ENCODE data around the gene STRA6.

STRA6 gene

GRCh38 chr15:74226761-74227540 is 24.4 kb upstream of the STRA6 start:
- no peak for DNase-seq

DNA sequence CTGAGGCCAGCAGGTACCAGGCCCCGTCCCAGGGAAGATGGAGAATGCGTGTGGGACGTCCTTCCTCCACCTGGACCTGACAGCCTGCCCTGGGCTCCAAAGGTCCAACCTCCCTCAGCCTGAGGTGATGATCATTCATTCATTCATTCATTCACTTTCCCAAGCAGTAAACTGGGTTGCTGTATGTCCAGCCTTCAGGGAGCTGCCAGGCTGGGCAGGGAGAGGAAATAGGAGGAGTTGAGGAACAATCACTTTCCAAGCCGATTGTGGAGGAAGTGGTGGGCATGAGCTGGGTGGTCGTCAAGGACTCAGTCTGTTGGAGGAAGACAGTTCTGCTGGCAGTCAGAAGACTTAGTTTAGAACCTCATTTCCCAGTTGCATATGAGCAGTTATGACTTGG is 23.3 kb upstream of the STRA6 start:
- no peak for DNase-seq

DNA sequence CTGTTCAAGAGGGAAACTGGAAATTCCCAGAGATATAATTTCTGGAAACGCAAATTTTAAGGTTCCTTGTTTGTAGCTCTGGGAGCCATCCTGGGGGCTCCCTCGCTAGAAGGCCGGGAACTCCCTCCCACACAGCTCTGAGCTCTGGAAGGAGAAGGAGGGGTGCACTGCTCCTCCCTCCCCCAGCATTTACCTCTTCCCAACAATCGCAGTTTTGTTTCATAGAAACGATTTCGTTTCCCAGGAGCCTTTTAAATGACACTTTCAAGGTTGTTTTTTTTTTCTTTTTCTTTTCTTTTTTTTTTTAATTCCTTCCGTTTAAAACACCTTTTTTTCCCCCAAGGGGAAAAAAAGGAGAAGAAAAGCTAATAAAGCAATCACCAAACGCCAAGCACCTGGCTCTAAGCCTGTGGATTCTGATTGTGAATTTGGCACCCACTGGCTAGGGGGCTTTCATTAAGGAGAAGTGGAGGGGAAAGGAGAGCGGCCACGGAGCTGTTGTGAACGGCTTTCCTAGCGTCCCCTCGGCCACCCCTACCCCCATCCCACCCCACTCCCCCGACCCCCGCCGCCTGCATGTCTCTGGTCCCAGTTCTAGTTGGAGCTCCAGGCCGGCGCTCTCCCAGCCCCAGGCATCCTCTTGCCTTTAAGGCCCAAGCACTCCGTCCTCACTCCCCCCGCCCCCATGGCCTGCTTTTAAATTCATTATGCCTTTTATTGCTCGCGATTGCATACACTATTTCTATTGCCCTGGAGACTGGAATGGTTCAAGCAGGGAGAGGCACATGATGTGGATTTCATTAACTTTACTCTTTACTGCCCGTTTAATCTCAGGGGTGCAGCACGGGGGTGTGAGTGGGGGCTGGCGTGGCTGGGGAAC is 19.9 kb upstream of the STRA6 start:
- no peak for DNase-seq

DNA sequence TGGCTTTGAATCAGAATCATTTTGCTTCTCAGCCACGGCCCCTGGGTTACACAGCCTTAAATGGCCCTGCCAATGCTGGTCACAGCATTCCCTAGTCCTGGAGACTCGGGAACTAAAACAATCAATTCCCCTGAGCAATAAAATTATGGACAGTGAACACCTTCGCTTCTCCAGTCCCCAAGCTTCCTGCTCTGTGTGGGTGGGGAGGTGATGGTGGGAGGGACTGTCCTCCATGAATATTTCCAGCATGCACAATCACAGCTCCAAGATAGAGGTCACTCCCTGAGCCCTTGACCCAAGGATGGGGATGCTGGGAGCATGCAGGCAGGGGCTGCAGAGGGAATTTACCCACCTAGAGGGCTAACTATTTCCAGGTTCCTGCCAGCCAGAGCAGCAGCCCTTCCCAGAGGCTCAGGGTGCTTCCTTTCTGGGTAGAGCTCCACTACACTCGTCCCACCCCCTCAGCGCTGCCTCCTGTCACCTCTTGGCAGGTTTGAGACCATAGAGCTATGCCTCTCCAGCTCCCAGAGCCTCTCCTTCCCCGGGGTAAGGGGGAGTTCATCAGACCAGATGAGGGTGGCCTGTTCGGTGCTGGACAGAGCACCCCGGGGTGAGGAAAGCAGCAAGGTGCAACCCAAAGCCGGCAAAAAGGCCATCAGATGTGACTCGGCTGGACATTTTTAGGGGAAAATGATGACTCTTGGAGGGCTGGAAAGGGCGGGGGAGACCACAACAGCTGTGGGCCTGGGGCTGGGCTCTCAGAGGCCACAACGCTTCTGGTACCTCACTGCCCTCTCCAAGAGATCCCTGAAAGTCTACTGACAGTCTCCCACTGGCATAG is 19.0 kb upstream of the STRA6 start:
- no peak for DNase-seq

DNA sequence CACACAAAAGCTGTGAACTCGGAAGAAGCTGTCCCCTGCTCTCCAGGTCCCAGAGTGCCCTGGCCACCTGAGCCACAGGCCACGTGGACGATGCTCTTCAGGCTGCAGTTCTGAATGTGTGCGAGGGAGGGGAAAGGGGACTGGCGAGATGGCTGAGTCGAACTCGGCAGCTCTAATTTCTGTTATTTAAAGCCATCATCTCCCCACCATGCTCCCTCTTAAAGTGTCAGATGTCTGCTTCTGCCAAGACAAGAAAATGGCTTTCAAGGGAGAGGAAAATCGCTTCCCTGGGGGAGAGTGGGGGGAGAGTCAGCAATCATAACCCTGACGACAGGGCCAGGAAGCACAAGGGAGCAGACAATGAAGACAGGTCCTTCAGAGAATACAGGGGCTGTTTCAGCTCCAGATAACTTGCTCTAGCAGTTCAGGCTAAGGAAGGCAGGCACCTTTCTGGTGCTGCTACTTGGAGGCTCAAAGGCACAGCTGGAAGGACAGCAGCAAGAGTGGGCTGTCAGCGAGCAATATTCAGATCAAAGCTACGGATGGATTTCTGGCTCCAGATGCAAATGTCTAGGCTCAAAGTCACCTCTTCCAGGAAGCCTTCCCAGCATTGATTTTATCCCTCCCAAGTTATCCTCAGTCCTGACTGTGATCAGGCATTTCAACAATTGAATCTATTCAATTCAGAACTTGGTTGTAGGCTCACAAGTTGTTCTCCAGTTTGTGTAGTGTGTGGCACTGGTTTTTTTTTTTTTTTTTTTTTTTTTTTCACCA is 18.1 kb upstream of the STRA6 start:
- no peak for DNase-seq

DNA sequence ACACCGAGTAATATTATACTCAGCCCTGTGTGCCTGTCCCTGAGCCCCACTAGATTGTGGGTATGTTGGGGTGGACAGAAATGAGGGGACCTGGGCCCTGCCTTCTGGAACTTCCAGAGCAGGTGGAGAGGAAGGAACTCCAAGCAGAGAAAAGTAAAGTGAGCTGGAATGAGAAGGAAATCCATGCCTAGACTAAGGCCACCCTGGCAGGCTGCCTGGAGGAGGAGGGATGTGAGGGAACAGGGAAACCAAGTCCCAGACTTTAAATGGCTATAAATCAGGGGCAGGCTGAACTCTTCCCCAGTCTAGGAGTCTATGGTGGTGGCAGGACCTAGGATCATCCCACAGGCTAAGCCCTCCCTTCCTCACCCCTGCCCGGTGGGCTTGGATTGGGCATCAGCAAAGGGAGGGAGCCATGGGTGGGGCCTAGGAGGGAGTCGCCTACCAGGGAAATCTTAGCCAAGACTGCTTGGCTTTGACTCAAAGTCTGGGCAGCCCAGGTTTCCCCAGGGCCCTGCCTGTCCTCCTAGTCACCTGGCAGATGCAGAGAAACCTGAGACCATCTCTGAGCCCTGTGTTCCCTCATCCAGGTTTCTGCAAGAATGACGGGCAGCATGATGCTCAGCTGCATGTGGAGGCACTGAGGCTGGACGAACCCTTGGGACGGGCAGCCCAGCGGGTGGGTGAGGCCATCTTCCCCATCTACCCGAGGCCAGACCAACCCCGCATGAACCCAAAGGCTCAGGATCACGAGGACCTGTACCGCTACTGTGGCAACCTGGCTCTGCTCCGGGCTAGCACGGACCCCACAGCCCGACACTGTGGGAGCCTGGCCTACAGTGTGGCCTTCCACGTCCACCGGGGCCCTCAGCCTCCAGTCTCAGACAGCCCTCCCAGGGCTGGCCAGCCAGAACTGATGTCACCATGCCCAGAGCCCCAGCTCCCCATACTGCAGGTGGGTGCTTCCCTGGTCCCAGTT is 15.6 kb upstream of the STRA6 start:
- no peak for DNase-seq

DNA sequence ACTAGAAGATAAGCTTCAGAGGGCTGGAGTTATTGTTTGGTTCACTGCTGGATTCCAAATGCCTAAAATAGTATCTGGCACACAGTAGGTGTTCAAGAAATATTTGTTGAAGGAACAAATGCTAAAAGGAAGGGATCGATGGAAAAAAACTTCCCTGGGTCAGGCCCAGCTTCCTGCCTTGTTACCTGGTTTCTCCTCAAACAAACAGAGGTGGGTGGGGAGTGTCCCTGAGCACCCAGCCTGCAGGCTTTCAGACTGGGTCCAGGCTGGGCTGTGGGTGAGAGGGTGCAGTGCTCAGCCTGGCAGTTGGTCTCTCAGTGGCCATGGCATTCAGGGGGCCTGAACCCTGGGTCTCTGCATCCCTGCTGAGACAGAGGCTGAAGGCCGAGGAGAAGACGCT is 14.4 kb upstream of the STRA6 start:
- no peak for DNase-seq

- DNase-seq, result no peak
These were observed 13.4 kb upstream of the STRA6 start for GRCh38 chr15:74215958-74216357.

- no peak for DNase-seq
These were observed 11.9 kb upstream of the STRA6 start for GRCh38 chr15:74214324-74215021.

DNA sequence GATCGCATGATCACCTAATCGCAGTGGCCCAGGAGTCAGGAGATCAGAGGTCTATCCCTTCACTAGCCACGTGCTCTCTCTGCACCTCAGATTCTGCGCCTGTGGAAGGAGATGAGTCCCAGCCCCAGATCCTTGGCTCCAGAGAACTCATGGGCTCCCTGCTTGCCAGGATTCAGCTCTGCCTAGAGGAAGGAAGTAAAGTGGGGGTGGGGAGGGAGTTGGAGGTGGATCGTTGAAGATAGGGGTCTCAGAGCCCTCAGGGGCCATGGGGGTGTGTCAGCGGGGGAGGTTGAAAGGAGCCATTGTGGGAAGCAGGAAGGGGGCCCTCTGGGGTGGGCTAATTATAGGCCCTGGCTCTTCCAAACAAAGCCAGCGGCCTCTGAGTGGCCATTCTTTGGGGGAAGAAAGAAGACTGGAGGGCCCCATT is 11.3 kb upstream of the STRA6 start:
- DNase-seq, result no peak

DNA sequence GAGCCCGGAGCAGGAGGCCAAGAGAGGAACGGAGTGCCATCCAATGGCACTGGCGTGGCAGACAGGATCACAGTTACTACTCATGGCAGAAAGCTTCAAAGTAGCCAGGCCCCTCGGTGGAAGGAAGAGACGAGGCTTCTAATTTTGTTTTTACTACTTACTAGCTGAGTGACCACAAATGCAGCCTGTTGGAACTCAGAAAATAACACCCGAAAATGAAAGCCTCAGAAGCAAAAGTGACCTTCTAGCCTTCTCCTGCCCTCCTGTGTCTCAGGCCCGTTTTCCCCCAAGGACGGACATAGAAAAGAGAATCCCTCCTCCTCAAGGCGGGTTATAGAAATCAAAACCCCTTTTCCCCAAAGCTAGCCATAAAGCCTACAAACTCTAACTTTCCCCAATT is 9.9 kb upstream of the STRA6 start:
- no peak for DNase-seq

- no peak for DNase-seq
These were observed 9.1 kb upstream of the STRA6 start for GRCh38 chr15:74211656-74212055.

- no peak for DNase-seq
These were observed 8.1 kb upstream of the STRA6 start for GRCh38 chr15:74210729-74211128.

DNA sequence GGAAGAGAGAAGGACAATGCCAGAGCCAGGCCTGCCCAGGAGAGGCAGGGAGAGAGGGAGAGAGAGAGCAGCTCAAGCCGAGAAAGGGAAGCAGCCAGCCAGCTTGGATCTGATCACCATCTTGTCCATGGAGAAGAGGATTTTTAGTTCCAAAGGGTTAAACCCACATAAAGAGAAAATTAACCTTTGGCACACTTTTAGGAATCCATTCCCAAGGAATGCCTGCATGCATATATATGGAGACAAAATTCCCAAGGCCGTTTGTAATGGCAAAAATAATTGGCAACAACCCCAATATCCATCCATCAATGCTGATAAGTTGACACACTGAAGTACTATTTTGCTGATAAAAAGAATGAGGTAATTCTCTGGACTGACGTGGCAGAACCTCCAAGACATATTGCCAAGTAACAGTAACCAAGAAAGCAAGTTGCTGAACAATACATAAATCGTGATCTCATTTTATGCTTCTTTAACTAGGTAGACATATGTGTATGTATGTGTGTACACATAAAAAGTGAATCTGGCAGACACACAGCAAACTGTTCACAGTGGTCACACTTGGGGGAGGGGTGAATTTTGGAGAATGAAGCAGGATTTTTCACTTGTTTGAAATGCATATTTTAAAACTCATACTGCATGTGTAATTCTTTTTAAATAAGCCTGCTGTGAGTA is 7.5 kb upstream of the STRA6 start:
- no peak for DNase-seq

DNA sequence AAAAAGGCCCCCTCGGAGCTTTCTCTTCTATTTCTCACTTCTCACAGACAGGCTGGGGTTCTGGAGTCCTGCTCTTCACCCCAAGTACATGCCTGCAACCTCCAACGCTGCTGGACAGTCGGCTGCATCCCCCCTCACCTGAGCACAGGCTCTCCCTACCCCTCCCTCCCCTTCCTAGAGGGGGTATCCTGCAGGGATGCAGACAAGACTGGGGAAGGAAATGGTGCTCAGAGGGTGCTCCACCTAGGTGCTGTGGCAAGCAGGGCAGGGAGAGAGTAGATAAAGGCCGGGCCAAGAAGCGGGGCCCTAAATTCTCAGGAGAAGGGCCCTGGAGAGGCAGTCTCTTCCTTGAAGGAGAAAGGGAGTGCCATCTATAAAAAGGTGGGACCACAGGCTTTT is 7.0 kb upstream of the STRA6 start:
- DNase-seq, result no peak

DNA sequence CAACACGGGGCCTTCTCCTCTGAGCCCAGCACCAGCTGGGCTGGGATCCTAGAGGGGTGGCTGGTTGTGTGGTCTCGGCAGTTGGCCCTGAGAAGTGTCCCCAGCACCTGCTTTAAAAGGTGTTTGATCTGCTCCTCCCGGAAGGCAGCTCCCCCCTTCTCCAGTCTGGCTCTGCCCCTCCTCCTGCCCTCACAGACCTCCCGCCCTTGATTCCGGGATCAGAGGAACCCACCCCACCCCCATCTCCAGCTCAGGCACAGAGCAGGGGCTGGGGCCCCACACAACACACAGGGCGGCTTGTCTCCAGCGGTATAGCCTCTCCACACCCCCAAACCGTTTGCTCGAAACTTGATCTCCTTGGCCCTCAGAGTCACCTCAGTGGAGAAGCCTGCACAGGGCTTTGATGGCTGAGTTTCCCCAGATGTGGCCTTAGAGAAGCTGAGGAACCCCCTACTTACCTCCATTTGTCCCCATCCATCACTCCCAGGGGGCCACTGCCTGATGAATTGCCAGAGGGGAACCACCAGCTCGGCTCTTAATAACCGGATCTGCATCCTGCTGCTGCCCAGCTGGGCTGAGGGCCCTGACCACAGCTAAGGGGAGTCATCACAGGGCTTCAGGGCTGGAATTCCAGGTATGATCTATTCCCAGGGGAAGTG is 6.4 kb upstream of the STRA6 start:
- no peak for DNase-seq

DNA sequence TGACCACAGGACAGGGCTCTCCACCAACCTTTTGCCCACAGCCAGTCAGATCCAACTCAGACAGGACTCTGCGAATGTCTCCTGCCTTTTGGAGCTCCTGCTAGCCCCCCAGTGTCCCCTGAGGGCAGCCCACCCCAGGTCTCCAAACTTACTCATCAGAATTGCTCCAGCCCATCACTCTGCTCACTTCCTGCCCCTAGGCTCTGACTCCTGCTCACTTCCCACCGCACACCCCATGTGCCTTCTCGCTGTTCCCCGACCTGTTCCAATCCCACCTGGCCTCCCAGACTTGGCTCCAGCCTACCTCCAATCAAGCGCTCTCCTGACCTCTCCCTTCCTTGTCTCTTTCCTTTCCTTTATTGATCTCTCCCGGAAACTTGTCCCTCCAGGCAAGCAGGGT is 5.9 kb upstream of the STRA6 start:
- no peak for DNase-seq

DNA sequence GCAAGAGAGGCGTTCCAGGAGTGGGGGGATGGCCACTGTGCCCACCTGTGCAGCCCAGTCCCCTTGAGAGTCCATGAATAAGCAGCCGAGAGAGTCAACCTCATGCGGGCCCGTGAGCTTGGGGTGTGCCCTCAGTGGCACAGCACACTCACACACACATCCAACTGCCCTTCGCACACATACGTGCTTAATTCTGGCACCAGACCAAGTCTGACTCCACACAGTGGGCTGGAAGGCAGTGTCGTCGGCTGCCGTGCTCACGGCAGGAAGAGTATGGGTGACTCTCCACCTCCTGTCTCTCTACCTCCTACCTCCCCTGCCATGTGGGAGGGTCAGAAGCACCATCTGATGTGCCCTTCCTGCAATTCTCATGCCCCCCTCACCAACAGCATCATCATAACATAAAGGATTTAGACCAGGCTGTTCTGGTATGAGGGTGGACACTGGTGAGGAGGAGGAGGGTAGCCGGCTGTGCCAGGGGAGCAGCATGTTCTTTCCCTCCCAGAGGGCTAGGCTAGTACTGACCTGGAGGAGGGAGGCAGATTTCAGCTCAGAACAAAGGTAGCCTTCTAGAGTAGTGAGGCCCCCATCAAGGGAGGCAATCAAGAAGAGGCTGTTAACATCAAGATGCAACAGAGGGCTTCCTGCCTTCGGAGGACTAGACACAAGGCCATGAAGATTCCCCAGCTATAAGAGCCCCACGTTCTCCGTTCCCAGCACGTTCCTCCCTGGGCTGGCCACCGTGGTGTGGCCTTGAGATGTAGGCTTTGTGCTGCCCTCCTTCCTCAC is 5.3 kb upstream of the STRA6 start:
- DNase-seq, result no peak

Measured in activated effector memory CD4-positive, alpha-beta T cell treated with Interleukin-2 at 50 U/mL for 16 hours (primary cell).